Mesendoderm (in vitro differentiated cells): ENCODE results near the gene TGFBR2.

ENCODE experiments used
- DNase-seq: peaks from one replicate; pipeline ENCODE4 v3.0.0; 2013
- H2AK5ac ChIP-seq: 2 replicates; pipeline ENCODE4 v1.6.1; 2013; ENCODE audit warnings: low read length, inconsistent platforms
- H2BK120ac ChIP-seq: 2 replicates; pipeline ENCODE4 v1.6.1; 2013; ENCODE audit warnings: low read depth, mild to moderate bottlenecking, low read length, moderate library complexity, mixed read lengths
- H2BK15ac ChIP-seq: replicated peaks from 2 replicates; pipeline ENCODE4 v1.6.1; 2013; ENCODE audit warnings: low read depth, mild to moderate bottlenecking, moderate library complexity
- H2BK5ac ChIP-seq: 2 replicates; pipeline ENCODE4 v1.6.1; 2013; ENCODE audit warnings: low read length, inconsistent platforms
- H3K18ac ChIP-seq: 2 replicates; pipeline ENCODE4 v1.6.1; 2013; ENCODE audit warnings: mild to moderate bottlenecking, low read length, mixed read lengths
- H3K23ac ChIP-seq: one replicate; pipeline ENCODE4 v1.6.1; 2013; ENCODE audit warnings: low read length
- H3K27ac ChIP-seq: 2 replicates; pipeline ENCODE4 v1.5.1; 2013; ENCODE audit warnings: low read depth, mild to moderate bottlenecking, inconsistent platforms, low read length, moderate library complexity
- H3K27me3 ChIP-seq: 2 replicates; pipeline ENCODE4 v1.6.1; 2013; ENCODE audit warnings: low read length, control low read depth, mild to moderate bottlenecking, inconsistent platforms; ENCODE audit not compliant: insufficient read depth, poor library complexity
- H3K36me3 ChIP-seq: 2 replicates; pipeline ENCODE4 v1.6.1; 2013; ENCODE audit warnings: low read length, inconsistent platforms; ENCODE audit not compliant: control insufficient read depth, insufficient read depth
- H3K4ac ChIP-seq: one replicate; pipeline ENCODE4 v1.6.1; 2013; ENCODE audit warnings: low read depth, mild to moderate bottlenecking, low read length, moderate library complexity
- H3K4me1 ChIP-seq: 2 replicates; pipeline ENCODE4 v1.6.1; 2013; ENCODE audit warnings: low read depth, low read length, inconsistent platforms; ENCODE audit not compliant: control insufficient read depth
- H3K4me2 ChIP-seq: 2 replicates; pipeline ENCODE4 v1.6.1; 2013; ENCODE audit warnings: low read length
- H3K4me3 ChIP-seq: 2 replicates; pipeline ENCODE4 v1.5.1; 2013; ENCODE audit warnings: mild to moderate bottlenecking, low read length
- H3K56ac ChIP-seq: one replicate; pipeline ENCODE4 v1.6.1; 2013; ENCODE audit warnings: low read length
- H3K79me1 ChIP-seq: 2 replicates; pipeline ENCODE4 v1.6.1; 2013; ENCODE audit warnings: low read length, inconsistent platforms
- H3K79me2 ChIP-seq: 2 replicates; pipeline ENCODE4 v1.6.1; 2013; ENCODE audit warnings: mild to moderate bottlenecking, low read length; ENCODE audit not compliant: control insufficient read depth, insufficient read depth
- H3K9ac ChIP-seq: 2 replicates; pipeline ENCODE4 v1.6.1; 2013; ENCODE audit warnings: low read length, inconsistent platforms
- H4K5ac ChIP-seq: one replicate; pipeline ENCODE4 v1.6.1; 2013; ENCODE audit warnings: low read length
- H4K8ac ChIP-seq: one replicate; pipeline ENCODE4 v1.6.1; 2013; ENCODE audit warnings: low read depth, mild to moderate bottlenecking, control low read depth, low read length, moderate library complexity
- WGBS: extraction: QIAGEN DNeasy Blood & Tissue Kit; methylation state at CpG from one replicate; pipeline ENCODE4 v1.1.7; 2013; ENCODE audit warnings: low lambda C conversion rate, missing lambda C conversion rate; ENCODE audit not compliant: insufficient coverage; ENCODE audit errors: extremely low coverage; 5-methylcytosine and 5-hydroxymethylcytosine counted together

Gene TGFBR2

DNA sequence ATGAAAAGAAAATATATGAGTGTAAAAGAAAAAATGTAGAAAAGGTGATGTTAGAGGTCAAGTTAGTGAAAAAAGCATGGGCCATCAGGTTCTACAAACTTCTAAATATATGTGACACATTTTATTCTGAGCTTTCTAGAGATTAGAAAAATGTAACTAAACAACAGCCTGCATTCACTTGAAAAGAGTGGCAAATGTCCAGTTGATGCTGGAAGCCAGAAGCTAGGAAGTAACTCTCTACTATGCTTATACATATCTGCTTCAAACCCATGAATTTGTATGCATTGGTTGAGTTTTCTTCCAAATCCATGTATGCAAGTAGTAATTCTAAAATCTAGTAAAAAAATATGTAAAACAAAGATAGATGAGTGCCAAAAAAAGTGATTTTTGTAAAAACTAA lies 123.5 kb downstream of the TGFBR2 start:
- H4K8ac ChIP-seq: no peak overlapping the region
- H4K5ac ChIP-seq: no peak overlapping the region
- no peak overlapping the region for H2BK120ac ChIP-seq
- H2BK15ac ChIP-seq: no peak overlapping the region
- H3K4ac ChIP-seq: no peak overlapping the region
- no peak overlapping the region for H3K23ac ChIP-seq
- no peak overlapping the region for H3K56ac ChIP-seq
- H2BK5ac ChIP-seq: no peak overlapping the region
- no peak overlapping the region for H3K4me3 ChIP-seq
- no peaks in the 10 kb centered on the region for H3K4me1 ChIP-seq
- H3K4me2 ChIP-seq: no peak overlapping the region
- H3K9ac ChIP-seq: no peak overlapping the region
- H3K79me2 ChIP-seq: no peaks in the 10 kb centered on the region
- H2AK5ac ChIP-seq: no peak overlapping the region
- DNase-seq: no peak
- H3K27me3 ChIP-seq: no peaks in the 10 kb centered on the region
- no peak overlapping the region for H3K18ac ChIP-seq
- H3K79me1 ChIP-seq: no peaks in the 10 kb centered on the region
- H3K27ac ChIP-seq: no peak overlapping the region
- no peaks in the 10 kb centered on the region for H3K36me3 ChIP-seq

DNA sequence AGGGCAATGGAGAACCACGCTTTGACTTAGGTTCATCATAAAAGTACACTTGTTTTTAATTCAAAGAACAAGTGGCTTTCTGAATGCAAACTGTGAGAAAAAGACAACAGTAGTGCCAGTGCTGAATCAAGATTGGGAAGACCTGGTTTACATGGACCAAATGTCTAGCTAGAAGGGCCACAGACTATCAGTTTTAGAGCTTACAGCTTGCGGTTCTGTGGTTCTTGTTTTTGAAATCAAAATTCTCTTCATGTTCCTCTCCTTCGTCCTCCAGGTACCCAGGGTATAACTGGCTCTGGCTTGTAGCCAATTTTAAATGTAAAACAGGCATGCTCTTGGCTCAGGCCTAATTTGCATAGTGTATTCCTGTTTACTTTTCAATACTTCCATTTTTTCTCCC lies 124.6 kb downstream of the TGFBR2 start:
- H3K56ac ChIP-seq: no peak overlapping the region
- H3K79me1 ChIP-seq: no peaks in the 10 kb centered on the region
- H3K4me1 ChIP-seq: no peaks in the 10 kb centered on the region
- no peak overlapping the region for H3K18ac ChIP-seq
- no peak overlapping the region for H2BK5ac ChIP-seq
- no peak for DNase-seq
- H4K8ac ChIP-seq: no peak overlapping the region
- no peaks in the 10 kb centered on the region for H3K36me3 ChIP-seq
- H3K27ac ChIP-seq: no peak overlapping the region
- no peak overlapping the region for H3K9ac ChIP-seq
- no peaks in the 10 kb centered on the region for H3K27me3 ChIP-seq
- H3K4me3 ChIP-seq: no peak overlapping the region
- H4K5ac ChIP-seq: no peak overlapping the region
- H3K79me2 ChIP-seq: no peaks in the 10 kb centered on the region
- no peak overlapping the region for H2BK120ac ChIP-seq
- no CpG with 5 or more reads among the region's 3 CpGs for WGBS
- no peak overlapping the region for H3K4ac ChIP-seq
- no peak overlapping the region for H2BK15ac ChIP-seq
- H3K23ac ChIP-seq: no peak overlapping the region
- H2AK5ac ChIP-seq: no peak overlapping the region
- H3K4me2 ChIP-seq: no peak overlapping the region

DNA sequence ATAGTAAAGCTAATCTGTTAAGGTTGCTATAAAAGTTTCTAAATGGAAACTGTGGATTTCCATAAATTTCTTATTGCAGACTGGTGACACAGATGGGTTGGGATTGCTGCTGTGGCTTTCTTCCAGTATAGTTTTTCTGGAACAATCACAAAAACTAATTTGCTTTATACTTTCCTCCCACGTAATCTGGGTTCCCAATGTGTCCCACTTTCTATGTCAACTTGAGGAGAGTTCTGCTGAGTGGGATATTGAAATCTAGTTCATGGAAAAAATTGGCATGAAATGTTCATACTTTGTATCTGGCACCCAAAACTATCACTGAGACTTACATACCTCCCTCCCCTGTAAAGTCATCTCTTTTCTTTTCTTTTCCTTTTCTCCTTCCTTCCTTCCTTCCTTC lies 126.8 kb downstream of the TGFBR2 start:
- WGBS: no CpG with 5 or more reads among the region's 1 CpG
- no peaks in the 10 kb centered on the region for H3K27me3 ChIP-seq
- no peak overlapping the region for H2BK120ac ChIP-seq

DNA sequence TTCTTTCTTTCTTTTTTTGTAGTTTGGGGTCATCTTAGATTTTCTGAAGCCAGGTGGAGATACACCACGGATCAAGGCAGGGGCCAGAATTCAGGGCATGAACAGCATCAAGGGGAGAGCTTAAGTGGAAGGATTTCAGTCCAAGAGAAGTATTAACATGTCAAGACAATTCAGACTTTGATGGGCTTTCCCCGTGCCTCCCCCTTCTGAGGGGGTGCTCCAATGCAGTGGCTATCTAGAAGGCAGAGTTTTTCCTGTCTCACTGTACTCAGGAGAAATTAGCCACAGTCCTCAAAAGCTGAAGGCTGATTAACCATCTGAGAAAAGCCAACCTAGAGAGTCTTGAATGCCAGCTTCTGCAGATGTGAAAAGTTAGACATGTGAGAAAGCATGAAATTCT lies 127.3 kb downstream of the TGFBR2 start:
- H3K56ac ChIP-seq: no peak overlapping the region
- WGBS: no CpG with 5 or more reads among the region's 2 CpGs
- no peak overlapping the region for H3K4me3 ChIP-seq
- no peaks in the 10 kb centered on the region for H3K4me1 ChIP-seq
- H3K27me3 ChIP-seq: no peaks in the 10 kb centered on the region
- no peak overlapping the region for H3K23ac ChIP-seq
- H4K5ac ChIP-seq: no peak overlapping the region
- no peak overlapping the region for H3K9ac ChIP-seq
- H3K4me2 ChIP-seq: no peak overlapping the region
- no peak overlapping the region for H2BK15ac ChIP-seq
- H3K79me2 ChIP-seq: no peaks in the 10 kb centered on the region
- no peak overlapping the region for H4K8ac ChIP-seq
- no peak overlapping the region for H3K18ac ChIP-seq
- no peak overlapping the region for H3K27ac ChIP-seq
- no peak overlapping the region for H2BK5ac ChIP-seq
- H2BK120ac ChIP-seq: no peak overlapping the region
- H2AK5ac ChIP-seq: no peak overlapping the region
- H3K79me1 ChIP-seq: no peaks in the 10 kb centered on the region
- H3K36me3 ChIP-seq: no peaks in the 10 kb centered on the region
- no peak overlapping the region for H3K4ac ChIP-seq
- DNase-seq: no peak

More for the DNA sequence above, 126.8 kb downstream of the TGFBR2 start:
- Histone ChIP-seq H3K4me3 (no peak overlapping the region), H2BK5ac (no peak overlapping the region), H3K4me1 (no peaks in the 10 kb centered on the region), H4K8ac (no peak overlapping the region), H3K36me3 (no peaks in the 10 kb centered on the region), H2BK15ac (no peak overlapping the region), H3K18ac (no peak overlapping the region), H3K27ac (no peak overlapping the region), H3K4me2 (no peak overlapping the region), H3K4ac (no peak overlapping the region), H3K9ac (no peak overlapping the region), H3K79me2 (no peaks in the 10 kb centered on the region), H4K5ac (no peak overlapping the region), H3K56ac (no peak overlapping the region), H3K23ac (no peak overlapping the region), H2AK5ac (no peak overlapping the region), H3K79me1 (no peaks in the 10 kb centered on the region)
- DNase-seq: no peak

DNA sequence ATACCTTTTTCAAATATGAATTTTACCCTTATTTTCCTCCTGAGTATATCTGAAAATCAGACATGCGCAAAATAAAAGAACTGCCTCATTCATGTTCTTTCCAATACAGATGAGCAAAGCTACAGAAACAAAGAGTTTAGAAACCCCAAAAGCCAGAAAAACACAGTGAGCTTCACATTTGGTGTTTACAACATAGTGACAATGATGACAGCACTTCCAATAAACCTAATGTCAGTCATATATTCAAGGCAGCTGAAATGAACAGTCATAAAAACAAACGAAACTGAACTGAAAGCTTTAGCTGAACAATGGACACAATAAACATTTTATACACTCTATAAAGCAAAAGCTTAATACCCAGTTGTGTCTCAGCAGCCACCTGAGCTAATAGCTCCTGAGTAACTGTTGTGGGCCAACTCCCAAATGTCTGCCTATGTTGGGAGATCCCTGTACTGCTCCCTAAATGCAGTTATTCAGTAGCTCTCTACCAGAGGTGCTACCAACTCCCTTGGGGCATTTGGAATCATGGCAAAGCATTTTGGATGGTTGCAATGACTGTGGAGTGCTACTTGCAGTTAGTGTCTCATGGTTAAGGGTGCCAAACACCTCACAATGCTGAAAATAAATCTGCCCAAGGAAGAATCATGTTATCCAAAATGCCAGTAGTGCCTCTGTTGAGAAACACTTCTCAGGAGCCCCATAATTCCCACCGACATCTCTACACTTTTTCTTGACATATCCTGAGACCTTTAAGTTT lies 131.5 kb downstream of the TGFBR2 start:
- Histone ChIP-seq H3K56ac (no peak overlapping the region), H2BK5ac (no peak overlapping the region), H3K27me3 (no peaks in the 10 kb centered on the region), H3K79me1 (no peaks in the 10 kb centered on the region), H3K4me1 (no peaks in the 10 kb centered on the region), H4K8ac (no peak overlapping the region), H3K4ac (no peak overlapping the region), H4K5ac (no peak overlapping the region), H2AK5ac (no peak overlapping the region), H3K23ac (no peak overlapping the region), H3K18ac (no peak overlapping the region), H2BK15ac (no peak overlapping the region), H3K9ac (no peak overlapping the region), H3K4me2 (no peak overlapping the region), H3K36me3 (no peaks in the 10 kb centered on the region), H3K79me2 (no peaks in the 10 kb centered on the region), H3K27ac (no peak overlapping the region), H3K4me3 (no peak overlapping the region), H2BK120ac (no peak overlapping the region)
- WGBS: no CpG with 5 or more reads among the region's 3 CpGs
- no peak for DNase-seq

DNA sequence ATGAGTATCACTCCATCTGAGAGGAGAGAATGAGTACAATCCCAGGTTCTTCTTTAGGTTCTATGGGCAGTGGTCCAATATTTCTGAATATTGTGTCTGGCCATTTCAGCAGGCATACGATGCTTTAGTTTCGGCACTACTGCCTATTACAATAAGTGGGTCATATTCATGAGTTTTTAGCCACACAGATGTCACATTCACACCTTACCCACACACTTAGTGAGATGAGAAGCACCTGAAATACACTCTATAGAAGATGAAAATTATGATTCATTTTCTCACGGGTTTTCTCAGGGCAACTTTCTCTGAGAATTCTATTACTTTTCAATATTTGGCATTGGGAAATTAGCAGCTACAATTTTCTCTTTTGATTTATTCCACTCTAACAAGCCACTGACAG lies 132.2 kb downstream of the TGFBR2 start:
- H3K4me2 ChIP-seq: no peak overlapping the region
- no peaks in the 10 kb centered on the region for H3K27me3 ChIP-seq

More for the DNA sequence above, 132.2 kb downstream of the TGFBR2 start:
- DNase-seq: no peak
- H3K27ac ChIP-seq: no peak overlapping the region
- no peaks in the 10 kb centered on the region for H3K36me3 ChIP-seq
- H3K4ac ChIP-seq: no peak overlapping the region
- H2BK120ac ChIP-seq: no peak overlapping the region
- H3K4me3 ChIP-seq: no peak overlapping the region
- no peaks in the 10 kb centered on the region for H3K79me2 ChIP-seq
- no peaks in the 10 kb centered on the region for H3K4me1 ChIP-seq
- no peak overlapping the region for H3K9ac ChIP-seq
- H3K56ac ChIP-seq: no peak overlapping the region
- H2BK5ac ChIP-seq: no peak overlapping the region
- H3K18ac ChIP-seq: no peak overlapping the region
- no CpG with 5 or more reads among the region's 3 CpGs for WGBS
- no peak overlapping the region for H2BK15ac ChIP-seq
- H3K79me1 ChIP-seq: no peaks in the 10 kb centered on the region
- H2AK5ac ChIP-seq: no peak overlapping the region
- no peak overlapping the region for H4K8ac ChIP-seq
- no peak overlapping the region for H4K5ac ChIP-seq
- no peak overlapping the region for H3K23ac ChIP-seq
